SJSA1 (cell line): ENCODE data around the gene SERPINB11. TPM values are rescaled to one million over a fixed set of nuclear protein-coding genes. Genes with fewer than 3 reads are reported as not detected.
"Not testable (repeated sequence)": the region's sequence is repeated elsewhere in the genome, so short reads cannot be mapped to it uniquely, and the experiment has no call there.

Experiments
- DNase-seq, 2 experiments: peaks; one replicate each; pipeline ENCODE4 v3.0.0-alpha.2; 2015 to 2020; ENCODE audit warnings: low spot score in 2 of 2, low read depth in 1 of 2
- H3K27ac ChIP-seq: fragments of 250-450 bp; sonication (Bioruptor Pico); 2 replicates; pipeline ENCODE4 v1.5.1; 2020; ENCODE audit warnings: mild to moderate bottlenecking, moderate library complexity
- H3K27me3 ChIP-seq: fragments of 250-450 bp; sonication (Bioruptor Pico); replicated peaks from 2 replicates; pipeline ENCODE4 v1.5.1; 2020; ENCODE audit warnings: mild to moderate bottlenecking, moderate library complexity
- H3K36me3 ChIP-seq: fragments of 250-450 bp; sonication (Bioruptor Pico); 2 replicates; pipeline ENCODE4 v1.5.1; 2020; ENCODE audit warnings: mild to moderate bottlenecking
- H3K4me1 ChIP-seq: fragments of 250-450 bp; sonication (Bioruptor Pico); replicated peaks from 2 replicates; pipeline ENCODE4 v1.6.1; 2021; ENCODE audit warnings: mild to moderate bottlenecking
- H3K4me3 ChIP-seq: fragments of 250-450 bp; sonication (Bioruptor Pico); 2 replicates; pipeline ENCODE4 v1.5.1; 2020; ENCODE audit warnings: mild to moderate bottlenecking
- H3K9me3 ChIP-seq: fragments of 250-450 bp; sonication (Bioruptor Pico); replicated peaks from 2 replicates; pipeline ENCODE4 v1.5.1; 2020; ENCODE audit warnings: mild to moderate bottlenecking
- total RNA-seq: library from RNA; depleted of rRNA; stranded (reverse); fragments of >200 nt; shearing (Covaris generic); gene quantifications from 2 replicates; pipeline ENCODE4 v1.2.3, GENCODE V29; 2014; rRNA removed

SERPINB11 gene, protein sequence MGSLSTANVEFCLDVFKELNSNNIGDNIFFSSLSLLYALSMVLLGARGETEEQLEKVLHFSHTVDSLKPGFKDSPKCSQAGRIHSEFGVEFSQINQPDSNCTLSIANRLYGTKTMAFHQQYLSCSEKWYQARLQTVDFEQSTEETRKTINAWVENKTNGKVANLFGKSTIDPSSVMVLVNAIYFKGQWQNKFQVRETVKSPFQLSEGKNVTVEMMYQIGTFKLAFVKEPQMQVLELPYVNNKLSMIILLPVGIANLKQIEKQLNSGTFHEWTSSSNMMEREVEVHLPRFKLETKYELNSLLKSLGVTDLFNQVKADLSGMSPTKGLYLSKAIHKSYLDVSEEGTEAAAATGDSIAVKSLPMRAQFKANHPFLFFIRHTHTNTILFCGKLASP
- total RNA-seq: not detected in 2 replicates

DNA sequence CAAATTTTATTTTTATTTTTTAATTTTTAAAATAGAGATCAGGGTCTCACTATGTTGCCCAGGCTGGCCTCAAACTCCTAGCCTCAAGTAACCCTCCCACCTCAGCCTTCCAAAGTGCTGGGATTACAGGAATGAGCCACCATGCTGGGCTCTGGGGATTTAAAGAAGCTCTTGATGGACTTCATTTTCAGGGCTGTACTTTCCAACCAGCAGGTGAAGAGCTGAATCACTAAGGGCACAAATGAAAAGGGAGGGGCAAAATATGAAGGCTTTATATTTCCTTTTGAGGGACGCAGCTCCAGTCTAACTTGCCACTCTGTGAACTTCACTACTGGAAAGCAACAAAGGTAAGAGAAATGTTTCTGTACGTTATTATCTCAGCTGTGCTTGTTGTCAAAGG is at the start of gene SERPINB11:
Gene SERPINB11, plus strand, starts transcription at position 301 of the 400 bp plus-strand sequence. CDS start 7,234 bp downstream, outside the sequence.
- no peaks in the 10 kb centered on the region for H3K4me1 ChIP-seq
- no peak within 1 kb of the TSS for H3K27ac ChIP-seq
- H3K4me3 ChIP-seq: no peak within 1 kb of the TSS
- no peaks in the 10 kb centered on the region; the same call in 1 of the 2 replicates for H3K27me3 ChIP-seq
- no peak for DNase-seq
- no peaks in the 10 kb centered on the region for H3K36me3 ChIP-seq
- H3K9me3 ChIP-seq: no peaks in the 10 kb centered on the region

DNA sequence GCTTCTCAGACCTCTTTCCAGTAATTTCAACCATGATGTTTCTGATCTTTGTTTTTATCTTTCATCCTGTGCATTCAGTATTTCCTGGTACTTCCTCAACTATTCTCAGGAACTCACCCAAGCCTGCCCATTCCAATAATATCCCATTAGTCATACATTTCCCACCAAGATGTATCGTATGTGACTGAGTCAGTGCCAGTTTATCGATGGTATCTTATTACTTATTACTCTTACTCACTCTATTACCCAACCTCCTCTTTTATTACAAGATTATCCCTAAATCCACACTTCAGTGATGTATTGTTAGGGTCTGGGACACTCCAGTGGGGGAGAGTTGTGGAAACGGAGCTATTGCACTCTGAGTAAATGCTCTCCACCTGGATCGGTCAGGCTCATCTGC is 43.8 kb upstream of the SERPINB11 start:
- H3K27ac ChIP-seq, DNase-seq, H3K36me3 ChIP-seq, H3K9me3 ChIP-seq, H3K4me1 ChIP-seq, H3K27me3 ChIP-seq, H3K4me3 ChIP-seq: not testable (repeated sequence)

DNA sequence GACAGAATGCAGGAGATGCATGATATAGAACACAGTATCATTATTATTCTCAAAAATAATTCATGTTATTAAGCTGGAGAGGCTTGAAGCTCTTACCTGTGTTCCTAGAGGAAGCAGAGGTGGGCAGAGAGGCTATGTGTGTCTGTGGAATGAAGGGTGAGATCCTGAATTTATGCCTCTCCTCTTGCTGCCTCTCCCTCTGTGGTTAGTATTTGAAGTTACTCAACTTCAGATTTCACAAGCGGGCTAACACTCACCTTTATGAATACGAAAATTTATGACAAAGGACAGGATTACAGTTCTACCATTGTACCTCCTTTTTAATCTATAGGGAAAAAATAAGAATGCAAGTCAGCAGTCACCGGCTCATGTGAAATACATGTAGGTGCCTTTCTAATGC is 41.0 kb upstream of the SERPINB11 start, which contains the start of gene SERPINB3:
Gene SERPINB3, minus strand, starts transcription at position 144 of the 400 bp plus-strand sequence. CDS start 677 bp downstream, outside the sequence.
- not testable (repeated sequence) for H3K4me3 ChIP-seq, H3K4me1 ChIP-seq, H3K9me3 ChIP-seq, H3K27me3 ChIP-seq, DNase-seq, H3K36me3 ChIP-seq, H3K27ac ChIP-seq

DNA sequence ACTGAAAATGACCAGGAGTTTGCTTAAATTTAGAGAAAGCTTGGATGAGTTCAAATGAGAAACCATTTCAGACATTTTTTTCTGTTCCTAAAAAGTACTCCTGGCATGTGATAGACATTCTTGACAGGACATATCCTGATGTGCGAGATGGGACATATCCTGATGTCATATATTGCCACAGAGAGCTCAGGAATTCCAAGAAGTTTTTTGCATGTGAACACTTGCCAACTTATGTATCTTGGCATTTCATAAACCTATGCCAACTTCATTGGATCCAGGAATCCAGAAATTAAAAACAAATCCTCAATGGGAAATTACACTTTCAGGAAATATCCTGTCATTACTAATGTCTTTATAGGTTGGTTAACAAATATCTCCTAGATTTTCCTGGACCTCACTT is 38.2 kb upstream of the SERPINB11 start:
- H3K4me3 ChIP-seq: no peak overlapping the region
- 0 out of 2 replicates have a peak, but pooled peaks cover 2% of the 10 kb centered on the region for H3K9me3 ChIP-seq
- H3K27ac ChIP-seq: no peak overlapping the region

DNA sequence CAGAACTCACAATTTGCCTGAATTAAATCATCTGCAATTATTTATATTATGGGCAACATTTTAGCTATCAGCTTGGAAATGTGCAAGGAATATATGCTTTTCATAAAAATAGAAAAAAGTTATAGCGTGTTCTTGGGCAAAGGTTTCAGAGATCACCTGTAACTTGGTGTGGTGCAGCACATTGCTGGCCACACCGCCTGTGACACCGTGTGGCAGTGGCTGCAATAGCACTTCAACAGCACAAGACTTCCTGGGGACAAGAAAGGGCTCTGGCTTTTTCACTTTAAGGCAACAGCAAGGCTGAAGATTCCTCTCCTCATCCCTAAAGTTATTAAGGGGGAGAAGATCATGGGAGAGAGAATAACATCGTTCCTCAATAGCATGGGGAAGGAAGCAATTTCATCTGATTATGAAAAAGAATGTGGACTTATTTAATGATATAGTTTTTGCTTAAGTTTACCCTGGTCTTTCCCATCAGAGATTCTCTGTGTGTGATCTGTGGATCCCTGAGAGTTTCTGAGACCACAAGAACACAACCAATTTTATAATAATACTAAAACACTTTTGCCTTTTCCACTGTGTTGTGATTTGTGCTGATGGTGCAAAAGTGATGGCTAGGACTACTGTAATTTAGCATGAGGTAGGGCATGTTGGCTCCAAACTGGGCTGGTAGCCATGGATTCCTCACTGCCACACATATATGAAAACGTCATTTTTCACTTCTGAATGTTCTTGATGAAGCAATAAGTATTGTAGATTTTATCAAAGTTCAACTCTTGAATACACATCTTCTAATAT is 26.0 kb upstream of the SERPINB11 start:
- H3K36me3 ChIP-seq: no peaks in the 10 kb centered on the region
- H3K9me3 ChIP-seq: no peaks in the 10 kb centered on the region
- H3K27ac ChIP-seq: no peak overlapping the region
- H3K27me3 ChIP-seq: 0 out of 2 replicates have a peak, but pooled peaks cover 3% of the 10 kb centered on the region
- DNase-seq: no peak
- H3K4me1 ChIP-seq: no peaks in the 10 kb centered on the region
- H3K4me3 ChIP-seq: no peak overlapping the region

More for the DNA sequence above, 38.2 kb upstream of the SERPINB11 start:
- H3K36me3 ChIP-seq: no peaks in the 10 kb centered on the region
- H3K27me3 ChIP-seq: no peaks in the 10 kb centered on the region
- no peak for DNase-seq
- no peaks in the 10 kb centered on the region for H3K4me1 ChIP-seq

DNA sequence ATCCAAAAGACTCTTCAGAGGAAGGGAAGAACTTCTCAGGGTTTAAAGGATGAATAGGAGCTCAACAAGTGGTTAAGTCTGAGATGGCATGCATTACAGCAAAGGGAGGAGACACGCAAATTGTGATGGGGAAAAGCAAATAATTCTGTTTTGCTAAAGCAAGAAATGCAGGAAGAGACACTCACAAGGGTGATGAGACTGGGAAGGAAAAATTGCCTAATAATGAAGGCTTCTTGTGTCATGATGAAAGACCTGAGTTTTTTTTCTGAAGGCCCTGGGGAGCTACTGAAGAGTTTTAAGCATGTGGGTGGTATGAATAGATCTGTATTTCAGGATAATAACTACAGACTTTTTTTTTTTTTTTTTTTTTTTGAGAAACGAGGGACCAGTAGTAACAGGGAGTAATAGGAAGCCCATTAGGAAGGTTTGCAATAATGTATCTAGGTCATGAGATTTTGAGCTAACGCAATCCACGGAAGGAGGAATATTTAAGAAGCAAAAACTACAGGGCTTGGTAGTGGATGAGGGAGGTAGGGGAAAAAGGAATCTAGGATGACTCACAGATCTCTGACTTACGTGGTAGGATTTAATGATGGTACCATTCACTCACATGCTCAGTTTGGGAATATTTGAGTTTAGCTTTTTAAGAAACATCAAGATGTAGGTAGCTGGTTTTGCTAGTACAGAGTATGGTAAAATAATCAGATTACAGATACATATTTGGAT is 25.1 kb upstream of the SERPINB11 start:
- Histone ChIP-seq H3K4me1 (no peaks in the 10 kb centered on the region), H3K27me3 (0 out of 2 replicates have a peak, but pooled peaks cover 3% of the 10 kb centered on the region), H3K27ac (no peak overlapping the region), H3K4me3 (no peak overlapping the region), H3K9me3 (no peaks in the 10 kb centered on the region), H3K36me3 (no peaks in the 10 kb centered on the region)
- DNase-seq: no peak

DNA sequence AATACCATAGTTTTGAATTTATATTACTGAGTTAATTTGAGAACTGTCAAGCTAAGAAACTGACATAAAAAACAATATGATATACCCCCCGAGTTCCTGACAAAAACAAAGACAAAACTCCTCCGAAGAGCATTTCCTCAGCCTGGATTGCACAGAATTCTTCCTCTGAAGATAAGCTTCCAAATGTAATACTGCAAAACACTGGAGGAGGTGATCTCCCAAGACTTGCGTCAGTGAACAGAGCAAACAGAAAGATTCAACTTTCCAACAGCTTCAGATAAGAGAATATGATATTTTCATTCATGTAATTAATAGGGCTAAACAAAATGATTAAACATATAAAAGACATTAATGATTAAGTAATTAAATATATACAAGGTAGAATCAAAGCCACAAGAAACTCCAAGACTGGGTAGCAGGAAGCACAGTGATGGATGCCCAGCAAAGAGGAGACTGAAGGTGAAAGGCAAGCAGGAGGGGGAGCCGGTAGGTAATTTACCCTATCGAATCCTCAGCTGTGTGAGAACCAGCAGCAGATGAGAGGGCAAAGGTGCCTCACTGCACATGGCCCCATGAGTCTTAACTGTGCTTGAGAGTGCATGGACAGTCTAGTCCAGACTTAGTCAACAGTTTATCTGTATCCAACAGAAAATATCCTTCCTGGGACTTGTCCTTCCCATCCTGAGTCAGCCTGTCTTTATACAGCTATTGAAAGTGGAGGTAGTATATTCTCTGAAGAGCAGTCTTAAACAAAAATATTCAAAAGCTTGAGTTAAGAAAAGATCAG is 22.7 kb upstream of the SERPINB11 start:
- no peak overlapping the region for H3K4me3 ChIP-seq
- H3K9me3 ChIP-seq: no peaks in the 10 kb centered on the region
- no peak for DNase-seq
- H3K27ac ChIP-seq: no peak overlapping the region
- H3K27me3 ChIP-seq: 0 out of 2 replicates have a peak, but pooled peaks cover 3% of the 10 kb centered on the region
- H3K36me3 ChIP-seq: no peaks in the 10 kb centered on the region
- no peaks in the 10 kb centered on the region for H3K4me1 ChIP-seq

DNA sequence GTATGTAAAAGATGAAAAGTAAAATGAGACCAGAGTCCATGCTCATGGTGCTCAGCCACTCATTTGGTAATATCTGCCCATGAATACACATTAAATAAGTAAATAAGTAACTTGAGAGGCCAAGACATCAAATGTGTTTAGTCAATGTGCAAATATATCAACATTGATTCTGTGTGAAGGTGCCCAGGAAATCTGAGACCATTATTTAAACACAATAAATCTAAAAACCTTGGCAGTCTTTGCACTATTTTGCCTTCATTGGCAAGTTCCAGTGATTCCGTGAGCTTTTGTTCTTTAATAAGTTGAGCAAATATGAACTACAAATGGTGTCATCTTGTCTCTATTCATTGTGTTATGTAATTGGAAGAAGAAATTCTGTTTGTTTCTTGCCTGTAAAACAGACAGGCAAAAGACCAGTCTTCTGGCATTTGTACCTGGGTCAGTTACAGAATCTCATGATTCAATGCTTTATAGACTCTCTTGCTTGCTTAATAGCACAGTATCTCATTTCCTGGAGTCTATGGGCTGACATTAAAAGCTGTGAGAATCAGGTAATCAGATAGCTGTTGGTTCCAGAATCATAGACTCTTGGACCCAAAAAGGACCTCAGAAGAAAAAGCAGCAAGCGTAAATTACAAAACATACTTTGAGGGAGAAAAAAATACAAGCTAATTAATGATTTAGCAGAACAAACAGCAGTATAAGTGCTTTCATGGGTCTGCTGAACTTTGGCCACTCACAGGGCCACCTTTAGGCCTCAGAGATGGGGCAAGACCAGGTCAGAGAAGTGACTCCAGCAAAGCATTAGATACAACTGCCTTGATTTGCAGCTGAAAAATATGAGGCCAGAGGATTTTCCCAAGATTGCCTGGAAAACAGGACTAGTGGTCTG is 21.1 kb upstream of the SERPINB11 start:
- Histone ChIP-seq H3K27ac (no peak overlapping the region), H3K4me1 (no peaks in the 10 kb centered on the region), H3K27me3 (0 out of 2 replicates have a peak, but pooled peaks cover 3% of the 10 kb centered on the region), H3K36me3 (no peaks in the 10 kb centered on the region), H3K4me3 (no peak overlapping the region), H3K9me3 (no peaks in the 10 kb centered on the region)
- no peak for DNase-seq

DNA sequence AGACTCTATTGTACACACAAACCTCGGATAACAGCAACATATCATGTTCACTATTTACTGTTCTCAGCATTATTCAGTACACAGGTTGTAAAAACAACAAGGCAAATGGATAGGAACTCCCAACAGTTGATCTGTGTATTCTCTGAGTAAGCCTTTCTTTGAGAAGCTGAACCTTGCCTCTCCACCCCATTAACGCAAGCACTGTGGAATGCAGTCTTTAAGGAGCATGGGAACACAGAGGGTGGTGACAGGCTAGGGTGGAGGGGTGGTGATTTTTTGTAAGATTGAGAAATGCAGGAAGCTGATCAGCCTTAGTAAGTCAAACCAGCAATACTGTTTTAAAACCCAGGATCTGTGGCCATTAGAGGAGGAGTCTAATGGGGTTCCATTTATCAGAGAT is 19.6 kb upstream of the SERPINB11 start:
- Histone ChIP-seq H3K27ac (no peak overlapping the region; the same call in 1 of the 2 replicates), H3K27me3 (0 out of 2 replicates have a peak, but pooled peaks cover 3% of the 10 kb centered on the region), H3K4me3 (no peak overlapping the region), H3K4me1 (no peaks in the 10 kb centered on the region), H3K9me3 (no peaks in the 10 kb centered on the region), H3K36me3 (no peaks in the 10 kb centered on the region)
- DNase-seq: peak in 1 of 2 experiments; percentile 22

DNA sequence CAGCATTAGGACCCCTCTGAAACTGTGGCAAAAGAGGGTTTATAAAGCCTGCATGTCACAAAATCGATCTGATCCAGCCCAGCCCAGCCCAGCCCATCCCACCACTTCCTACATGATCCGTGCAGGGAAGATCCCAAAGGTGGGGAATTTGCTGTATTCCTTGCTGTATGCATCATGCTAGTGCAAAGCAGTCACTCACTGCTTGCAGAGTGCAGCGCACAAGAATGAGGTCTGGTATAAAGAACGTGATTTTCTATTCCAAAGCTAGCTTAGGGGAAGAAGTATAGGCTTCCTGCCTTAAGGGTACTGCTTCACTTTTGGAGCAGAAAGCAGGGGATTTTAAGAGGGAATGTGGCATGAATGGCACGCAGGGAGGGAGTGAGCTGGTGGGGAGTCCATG is 18.9 kb upstream of the SERPINB11 start:
- no peaks in the 10 kb centered on the region for H3K4me1 ChIP-seq
- H3K27ac ChIP-seq: no peak overlapping the region
- DNase-seq: no peak
- 0 out of 2 replicates have a peak, but pooled peaks cover 3% of the 10 kb centered on the region for H3K27me3 ChIP-seq
- H3K9me3 ChIP-seq: no peaks in the 10 kb centered on the region
- no peaks in the 10 kb centered on the region for H3K36me3 ChIP-seq
- H3K4me3 ChIP-seq: no peak overlapping the region

DNA sequence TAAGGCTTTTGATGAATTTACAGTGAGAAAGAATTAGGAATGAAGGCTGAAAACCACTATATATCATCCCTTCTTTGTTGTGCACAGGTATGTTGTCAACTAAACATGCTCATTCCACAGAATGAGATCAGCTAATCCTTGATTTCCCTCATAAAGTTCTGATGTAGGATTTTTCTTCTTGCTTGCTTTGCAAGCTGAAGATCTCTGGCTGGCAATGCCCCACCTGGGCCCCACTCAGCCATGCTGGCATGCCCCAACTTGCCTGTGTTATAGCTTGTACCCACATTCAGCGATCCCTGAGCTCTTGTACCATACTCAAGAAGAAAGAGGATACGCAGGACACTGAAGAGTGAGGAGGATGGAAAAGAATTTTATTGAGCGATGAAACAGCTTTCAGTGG is 18.0 kb upstream of the SERPINB11 start:
- no peak overlapping the region for H3K27ac ChIP-seq

DNA sequence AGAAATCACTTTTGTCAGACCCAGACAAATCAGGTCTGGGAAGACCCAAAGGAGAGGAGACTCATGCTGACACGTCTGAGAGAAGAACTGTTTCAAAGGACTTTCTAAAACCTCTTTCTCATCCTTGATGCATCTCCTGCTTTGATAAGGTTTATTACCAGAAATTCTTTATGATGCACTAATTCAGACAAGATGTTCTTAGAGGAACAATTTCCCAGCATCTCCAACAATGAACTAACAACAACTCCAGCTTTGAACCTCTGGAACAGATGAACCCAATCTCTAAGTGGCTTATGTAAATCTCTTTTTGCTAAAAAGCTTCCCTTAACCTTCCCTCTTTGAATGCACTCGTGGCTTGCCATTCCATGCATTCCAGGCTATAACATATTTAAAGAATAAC is 15.9 kb upstream of the SERPINB11 start:
- no peak for DNase-seq
- Histone ChIP-seq H3K4me1 (no peaks in the 10 kb centered on the region), H3K36me3 (no peaks in the 10 kb centered on the region), H3K27ac (no peak overlapping the region), H3K27me3 (no peaks in the 10 kb centered on the region), H3K4me3 (no peak overlapping the region), H3K9me3 (no peaks in the 10 kb centered on the region)

More for the DNA sequence above, 18.0 kb upstream of the SERPINB11 start:
- DNase-seq: no peak
- 0 out of 2 replicates have a peak, but pooled peaks cover 3% of the 10 kb centered on the region for H3K27me3 ChIP-seq
- no peaks in the 10 kb centered on the region for H3K4me1 ChIP-seq
- no peaks in the 10 kb centered on the region for H3K9me3 ChIP-seq
- H3K36me3 ChIP-seq: no peaks in the 10 kb centered on the region
- H3K4me3 ChIP-seq: no peak overlapping the region
